Activated T-cell treated with anti-CD3 and anti-CD28 coated beads, Interleukin-2, amount 50 U/mL, for 4 hours (primary cell): ENCODE results near the gene GOLT1A. TPM values are rescaled to one million over a fixed set of nuclear protein-coding genes. Genes with fewer than 3 reads are reported as not detected.

Experiments
- ATAC-seq, 2 donors: fragments of 200-7000 bp; cut with Tn5 transposase; one replicate each; pipeline ENCODE4 v1.10.0; 2021
- DNase-seq: peaks from one replicate; pipeline ENCODE4 v3.0.0-alpha.2; 2020
- H3K27me3 Mint-ChIP-seq: one replicate; pipeline ENCODE4 v1.8.0; 2021; ENCODE audit warnings: low read depth, mixed read lengths
- H3K36me3 Mint-ChIP-seq: one replicate; pipeline ENCODE4 v1.8.0; 2022; ENCODE audit warnings: mixed read lengths; ENCODE audit not compliant: insufficient read depth
- H3K4me1 Mint-ChIP-seq: one replicate; pipeline ENCODE4 v1.8.0; 2021; ENCODE audit warnings: low read depth, mixed read lengths
- H3K4me3 Mint-ChIP-seq: one replicate; pipeline ENCODE4 v1.8.0; 2021; ENCODE audit warnings: mild to moderate bottlenecking, moderate library complexity, mixed read lengths
- H3K9me3 Mint-ChIP-seq: one replicate; pipeline ENCODE4 v1.8.0; 2021; ENCODE audit warnings: mixed read lengths
- total RNA-seq, 3 donors: library from RNA; stranded (reverse); gene quantifications; one replicate each; pipeline ENCODE4 v1.2.1, GENCODE V29; 2021

GOLT1A gene, protein sequence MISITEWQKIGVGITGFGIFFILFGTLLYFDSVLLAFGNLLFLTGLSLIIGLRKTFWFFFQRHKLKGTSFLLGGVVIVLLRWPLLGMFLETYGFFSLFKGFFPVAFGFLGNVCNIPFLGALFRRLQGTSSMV
- not detected for total RNA-seq

DNA sequence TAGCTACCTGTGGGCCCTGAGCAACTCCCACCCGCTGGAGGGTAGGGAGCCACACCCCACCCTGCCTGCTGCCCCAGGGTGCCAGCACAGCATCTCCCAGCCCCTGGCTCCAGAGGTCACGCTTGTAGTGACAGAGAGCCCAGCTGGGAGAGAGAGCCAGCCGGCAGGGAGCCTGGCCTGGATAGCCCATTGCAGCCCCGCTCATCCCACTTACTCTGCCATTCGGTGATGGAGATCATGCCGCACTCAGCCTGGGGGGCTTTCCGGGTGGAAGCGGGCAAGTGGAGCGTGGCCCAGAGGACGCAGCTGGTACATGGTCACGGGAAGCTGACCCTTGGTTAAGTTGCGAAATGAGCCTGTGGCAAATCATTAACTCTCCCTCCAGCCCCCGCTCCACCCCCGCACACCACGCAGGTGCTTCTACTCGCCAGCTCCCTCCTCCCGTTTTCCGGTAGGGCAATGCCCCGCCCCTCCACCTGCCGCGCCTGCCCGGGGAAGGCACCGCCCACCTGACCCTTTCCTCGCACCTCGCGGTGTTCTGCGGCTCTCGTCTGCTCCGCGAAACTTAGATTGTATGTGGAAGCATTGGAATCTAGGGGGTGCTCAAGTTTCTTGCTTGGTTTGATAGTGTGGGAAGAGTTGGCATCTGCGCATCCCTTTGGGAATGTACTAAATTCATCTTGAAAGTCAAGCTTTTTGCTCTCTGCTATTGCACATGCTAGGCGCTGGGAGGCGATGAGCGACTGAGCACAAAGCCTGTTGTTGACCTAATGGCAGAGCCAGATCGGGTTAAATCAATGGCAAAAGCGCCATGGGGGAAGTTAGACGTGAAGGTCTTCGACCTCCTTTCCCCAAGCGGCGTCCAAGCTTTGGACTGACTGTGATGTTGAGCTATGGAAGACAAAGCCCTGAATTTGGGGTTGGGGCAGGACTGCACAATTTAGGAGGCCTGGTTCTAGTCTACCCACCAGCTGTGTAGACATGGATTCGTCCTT lies at the start of gene GOLT1A:
Gene GOLT1A, minus strand, starts transcription at position 321 of the 995 bp plus-strand sequence. Its CDS starts 82 bp downstream, at position 239.
- Mint-ChIP-seq H3K4me1 (peaks cover 4% of the 10 kb centered on the region), H3K4me3 (peak within 1 kb of the TSS; percentile 33), H3K36me3 (no peaks in the 10 kb centered on the region), H3K27me3 (peaks cover 8% of the 10 kb centered on the region), H3K9me3 (no peaks in the 10 kb centered on the region)
- ATAC-seq (peak; percentile 67 to 74), DNase-seq (peak; percentile 40)

DNA sequence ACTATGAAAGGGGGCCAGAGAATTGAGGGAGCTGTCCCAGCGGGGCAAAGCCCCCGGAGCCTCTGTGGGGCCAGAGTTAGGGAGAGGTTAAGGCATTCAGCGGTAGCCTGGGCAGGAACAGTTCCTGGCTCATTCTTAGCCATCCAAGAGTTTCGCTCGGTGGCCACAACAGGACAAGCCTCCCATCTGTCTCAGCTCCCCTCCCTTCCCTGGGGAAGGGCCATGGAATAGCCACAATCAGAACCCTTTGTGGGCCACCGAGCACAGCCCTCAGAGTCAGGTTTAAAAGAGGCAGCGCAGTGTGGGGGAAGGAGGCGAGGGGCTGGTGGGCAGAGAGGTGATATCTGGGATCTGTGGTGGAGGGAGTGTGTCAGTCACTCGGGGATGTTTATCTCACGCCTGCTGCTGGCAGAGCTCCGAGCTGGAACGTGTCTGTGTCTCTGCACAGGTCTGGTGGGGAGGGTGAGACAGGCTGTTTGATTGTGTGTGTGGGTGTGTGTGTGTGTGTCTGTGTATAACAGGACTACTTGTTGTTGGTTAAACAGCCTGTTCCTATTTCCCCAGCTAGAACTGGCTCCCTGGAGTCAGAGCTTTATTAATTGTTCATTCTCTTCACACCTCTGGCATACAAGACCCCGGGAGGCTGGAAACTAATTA lies 49.6 kb upstream of the GOLT1A start:
- no peaks in the 10 kb centered on the region for H3K36me3 Mint-ChIP-seq
- no peak overlapping the region for H3K4me3 Mint-ChIP-seq
- DNase-seq = no peak
- H3K27me3 Mint-ChIP-seq = no peaks in the 10 kb centered on the region
- no peaks in the 10 kb centered on the region for H3K9me3 Mint-ChIP-seq
- no peaks in the 10 kb centered on the region for H3K4me1 Mint-ChIP-seq
- ATAC-seq = no peak

- ATAC-seq = no peak
- H3K4me3 Mint-ChIP-seq = no peak overlapping the region
- no peaks in the 10 kb centered on the region for H3K27me3 Mint-ChIP-seq
- no peaks in the 10 kb centered on the region for H3K36me3 Mint-ChIP-seq
- no peaks in the 10 kb centered on the region for H3K4me1 Mint-ChIP-seq
- no peak for DNase-seq
- no peaks in the 10 kb centered on the region for H3K9me3 Mint-ChIP-seq
Measured at GRCh38 chr1:204262506-204263253, 48.9 kb upstream of the GOLT1A start.

DNA sequence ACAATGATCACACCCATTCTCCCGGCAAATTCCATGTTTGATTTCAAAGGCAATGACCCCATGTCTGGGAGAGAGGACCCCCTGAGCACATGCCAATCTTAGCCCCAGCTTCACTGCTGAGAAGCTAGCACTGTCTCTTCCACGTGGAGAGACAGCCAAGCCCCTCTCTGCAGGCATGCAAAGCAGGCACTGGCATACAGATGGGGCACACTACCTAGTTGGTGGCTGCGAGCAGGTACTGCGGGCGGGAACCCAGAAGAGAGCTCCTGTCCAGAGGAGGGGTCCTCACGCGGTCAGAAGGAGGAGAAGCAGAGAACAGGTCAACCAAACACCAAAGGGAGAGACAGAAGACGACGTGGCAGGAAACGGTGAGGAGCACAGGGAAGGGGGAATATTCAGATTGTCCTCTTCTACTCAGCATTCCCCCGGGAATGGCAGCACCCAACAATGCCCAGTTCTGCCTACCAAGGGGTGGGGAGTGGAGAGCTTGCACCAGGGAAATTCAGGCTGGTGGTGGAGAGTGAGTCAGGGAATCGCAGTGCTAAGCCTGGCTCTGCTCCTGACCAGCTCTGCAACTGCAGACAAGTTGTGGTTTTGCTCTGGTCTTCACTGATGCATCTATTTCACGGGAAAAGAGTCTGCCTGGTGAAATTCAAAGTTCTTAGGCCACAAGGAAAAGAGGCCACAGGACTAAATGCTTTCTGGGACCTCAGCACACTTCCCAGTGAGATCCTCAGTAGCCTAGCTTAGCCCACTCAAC lies 48.1 kb upstream of the GOLT1A start:
- no peak for ATAC-seq
- no peaks in the 10 kb centered on the region for H3K4me1 Mint-ChIP-seq
- DNase-seq = no peak
- H3K9me3 Mint-ChIP-seq = no peaks in the 10 kb centered on the region
- no peak overlapping the region for H3K4me3 Mint-ChIP-seq
- H3K36me3 Mint-ChIP-seq = no peaks in the 10 kb centered on the region
- H3K27me3 Mint-ChIP-seq = no peaks in the 10 kb centered on the region

DNA sequence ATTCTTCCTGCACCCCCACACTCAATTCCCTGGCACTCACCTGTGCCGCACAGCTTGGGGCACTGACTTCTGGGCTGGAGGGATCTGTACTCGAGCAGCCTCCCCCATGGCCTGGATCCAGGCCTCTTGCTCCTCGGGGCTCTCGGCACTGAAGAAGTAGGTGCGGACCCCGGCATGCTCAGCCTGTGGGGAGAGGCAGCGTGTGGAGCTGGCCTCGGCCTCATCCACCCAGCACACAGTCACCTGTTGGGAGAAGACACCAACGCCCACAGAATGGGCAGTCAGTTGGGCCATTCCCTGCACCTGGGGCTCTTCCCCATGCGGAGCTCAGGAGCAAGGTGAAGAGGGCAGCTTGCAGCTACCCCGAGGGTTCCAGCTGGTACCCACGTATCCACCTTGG lies 47.5 kb upstream of the GOLT1A start:
- no peak for ATAC-seq
- Mint-ChIP-seq H3K27me3 (no peaks in the 10 kb centered on the region), H3K4me1 (no peaks in the 10 kb centered on the region), H3K36me3 (no peaks in the 10 kb centered on the region), H3K4me3 (no peak overlapping the region), H3K9me3 (no peaks in the 10 kb centered on the region)
- no peak for DNase-seq

- H3K4me1 Mint-ChIP-seq = no peaks in the 10 kb centered on the region
- DNase-seq = no peak
- H3K27me3 Mint-ChIP-seq = no peaks in the 10 kb centered on the region
- H3K4me3 Mint-ChIP-seq = no peak overlapping the region
- H3K36me3 Mint-ChIP-seq = no peaks in the 10 kb centered on the region
- ATAC-seq = no peak
- H3K9me3 Mint-ChIP-seq = no peaks in the 10 kb centered on the region
Measured at GRCh38 chr1:204260601-204261197, 46.9 kb upstream of the GOLT1A start.

DNA sequence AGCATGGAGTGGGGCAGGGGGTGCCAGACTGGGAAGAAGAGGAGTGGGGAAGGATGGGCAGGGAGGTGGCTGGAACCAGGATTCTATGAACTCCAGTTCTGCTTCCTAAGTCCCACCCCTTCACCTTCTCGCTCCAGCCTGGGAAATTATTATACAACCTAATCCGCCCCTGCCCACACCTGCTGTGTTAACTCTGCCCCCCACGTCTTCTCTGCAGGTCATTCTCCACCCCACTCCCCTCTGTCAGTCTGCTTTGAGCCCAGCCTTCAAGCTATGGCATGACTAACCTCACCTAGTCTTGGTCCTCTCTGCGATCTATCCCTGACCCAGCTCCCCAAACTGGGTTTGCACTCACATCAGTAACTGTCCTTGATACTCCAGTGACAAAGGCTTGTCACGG lies 46.0 kb upstream of the GOLT1A start:
- ATAC-seq (no peak), DNase-seq (no peak)
- H3K4me3 Mint-ChIP-seq = no peak overlapping the region
- H3K9me3 Mint-ChIP-seq = no peaks in the 10 kb centered on the region
- no peaks in the 10 kb centered on the region for H3K36me3 Mint-ChIP-seq
- H3K4me1 Mint-ChIP-seq = no peaks in the 10 kb centered on the region
- H3K27me3 Mint-ChIP-seq = no peaks in the 10 kb centered on the region

DNA sequence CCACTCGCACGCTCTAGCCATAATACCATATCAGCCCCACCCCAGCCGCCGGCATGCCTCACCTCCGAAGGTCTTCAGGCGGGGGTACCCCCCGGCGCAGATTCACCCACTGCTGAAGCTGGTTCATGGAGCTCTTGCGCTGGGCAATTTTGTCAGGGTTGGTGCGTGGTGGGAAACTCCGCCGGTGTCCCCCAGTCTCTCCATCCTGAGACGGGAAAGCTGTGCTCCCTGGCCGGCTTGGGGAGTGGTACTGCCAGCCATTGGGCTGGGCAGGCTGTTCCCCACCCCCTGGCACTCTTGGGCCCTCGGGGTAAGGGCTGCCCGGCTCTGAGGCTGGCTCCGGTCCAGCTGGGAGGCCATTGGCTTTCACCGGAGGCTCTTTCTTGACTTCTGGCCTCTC lies 45.4 kb upstream of the GOLT1A start:
- no peaks in the 10 kb centered on the region for H3K27me3 Mint-ChIP-seq
- DNase-seq (no peak), ATAC-seq (no peak)
- no peaks in the 10 kb centered on the region for H3K9me3 Mint-ChIP-seq
- no peaks in the 10 kb centered on the region for H3K36me3 Mint-ChIP-seq
- no peaks in the 10 kb centered on the region for H3K4me1 Mint-ChIP-seq
- H3K4me3 Mint-ChIP-seq = no peak overlapping the region

DNA sequence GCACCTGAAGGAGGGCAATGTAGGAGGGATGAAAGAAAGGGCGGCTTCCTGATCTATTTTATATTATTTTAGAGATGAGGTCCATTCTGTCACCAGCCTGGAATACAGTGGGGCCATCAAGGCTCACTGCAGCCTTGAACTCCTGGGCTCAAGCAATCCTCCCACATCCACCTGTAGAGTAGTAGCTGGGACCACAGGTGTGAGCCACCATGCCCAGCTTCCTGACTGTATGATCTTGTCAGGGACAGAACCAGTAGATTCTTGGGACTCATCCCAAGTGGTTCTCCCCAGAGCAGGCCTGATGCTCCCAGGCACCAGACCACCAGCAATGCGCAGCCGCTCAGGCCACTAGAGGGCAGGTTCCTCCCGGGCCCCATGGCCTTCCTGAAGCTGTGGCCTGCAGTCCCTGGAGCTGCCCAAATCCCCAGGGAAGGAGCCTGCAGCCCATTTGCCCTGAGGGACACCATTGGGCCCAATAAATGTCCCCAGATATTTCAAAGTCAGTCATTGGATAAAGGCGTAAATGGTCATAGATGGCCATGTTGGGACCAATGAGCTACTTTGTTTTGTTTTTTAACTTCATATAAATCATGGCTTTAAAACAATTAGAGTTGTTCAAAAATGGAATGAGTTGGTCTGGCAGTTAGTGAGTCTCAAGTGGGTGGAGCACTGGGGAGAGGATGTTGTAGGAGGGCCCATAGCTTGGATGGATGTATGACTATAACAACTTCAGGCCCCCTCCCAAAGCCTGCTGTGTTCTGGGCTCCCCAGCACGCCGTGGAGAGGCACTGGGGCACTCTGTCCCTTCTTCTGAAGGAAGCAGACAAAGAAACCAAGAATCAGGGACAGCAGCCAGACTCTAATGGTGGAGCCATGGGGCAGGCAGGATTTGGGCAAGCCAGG lies 44.7 kb upstream of the GOLT1A start:
- Mint-ChIP-seq H3K4me1 (no peaks in the 10 kb centered on the region), H3K4me3 (no peak overlapping the region), H3K27me3 (no peaks in the 10 kb centered on the region), H3K9me3 (no peaks in the 10 kb centered on the region), H3K36me3 (no peaks in the 10 kb centered on the region)
- DNase-seq (no peak), ATAC-seq (peak in 1 of 2 donors; percentile 39)

DNA sequence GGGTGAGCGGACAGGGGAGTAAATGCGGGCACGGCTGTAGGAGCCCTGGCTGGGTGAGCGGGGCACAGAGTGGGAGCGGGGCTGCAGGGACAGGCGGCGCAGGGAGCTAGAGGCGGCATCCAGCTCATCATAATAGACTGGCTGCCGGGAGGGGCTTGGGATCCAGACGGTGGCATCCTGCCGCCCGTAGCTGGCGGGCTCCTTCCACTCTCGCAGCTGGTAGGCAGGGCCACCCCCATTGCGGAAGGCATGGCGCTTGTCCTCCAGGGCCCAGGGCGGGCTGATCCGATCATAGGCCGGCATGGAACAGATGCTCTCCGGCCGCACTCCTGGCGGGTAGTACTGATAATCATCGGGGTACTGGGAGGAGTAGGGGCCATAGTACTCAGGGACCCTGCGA lies 43.7 kb upstream of the GOLT1A start:
- no peaks in the 10 kb centered on the region for H3K9me3 Mint-ChIP-seq
- H3K27me3 Mint-ChIP-seq = no peaks in the 10 kb centered on the region
- no peak overlapping the region for H3K4me3 Mint-ChIP-seq
- H3K4me1 Mint-ChIP-seq = no peaks in the 10 kb centered on the region
- ATAC-seq (no peak), DNase-seq (no peak)
- H3K36me3 Mint-ChIP-seq = no peaks in the 10 kb centered on the region

DNA sequence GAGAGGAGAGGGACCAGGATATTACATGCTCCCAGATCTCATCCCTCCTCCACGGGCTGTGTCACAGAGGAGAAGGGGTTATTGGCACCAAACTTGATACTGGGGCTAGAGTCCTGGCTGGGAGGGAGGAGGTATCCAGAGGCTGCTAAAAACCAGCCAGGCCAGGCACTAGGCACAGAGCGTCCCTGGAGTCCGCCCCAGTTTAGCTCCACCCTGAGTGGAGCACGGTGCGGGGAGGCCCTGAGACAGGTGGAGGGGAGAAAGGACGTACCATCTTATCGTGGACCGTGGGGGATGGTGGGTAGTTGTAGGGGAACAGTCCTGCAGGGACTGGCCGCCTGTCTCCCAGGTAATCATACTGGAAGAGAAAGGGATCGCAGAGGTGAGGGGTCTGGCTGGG lies 42.7 kb upstream of the GOLT1A start:
- no peaks in the 10 kb centered on the region for H3K36me3 Mint-ChIP-seq
- no peak for DNase-seq
- H3K4me1 Mint-ChIP-seq = no peaks in the 10 kb centered on the region
- H3K4me3 Mint-ChIP-seq = no peak overlapping the region
- no peak for ATAC-seq
- no peaks in the 10 kb centered on the region for H3K9me3 Mint-ChIP-seq
- no peaks in the 10 kb centered on the region for H3K27me3 Mint-ChIP-seq

GRCh38 chr1:204255966-204256365 lies 42.2 kb upstream of the GOLT1A start:
- H3K36me3 Mint-ChIP-seq = no peaks in the 10 kb centered on the region
- DNase-seq (no peak), ATAC-seq (no peak)
- no peaks in the 10 kb centered on the region for H3K9me3 Mint-ChIP-seq
- H3K27me3 Mint-ChIP-seq = no peaks in the 10 kb centered on the region
- no peak overlapping the region for H3K4me3 Mint-ChIP-seq
- H3K4me1 Mint-ChIP-seq = no peaks in the 10 kb centered on the region

- no peaks in the 10 kb centered on the region for H3K36me3 Mint-ChIP-seq
- no peak overlapping the region for H3K4me3 Mint-ChIP-seq
- no peaks in the 10 kb centered on the region for H3K27me3 Mint-ChIP-seq
- DNase-seq = no peak
- H3K4me1 Mint-ChIP-seq = no peaks in the 10 kb centered on the region
- no peaks in the 10 kb centered on the region for H3K9me3 Mint-ChIP-seq
- ATAC-seq = no peak
Measured at GRCh38 chr1:204255225-204255624, 41.4 kb upstream of the GOLT1A start.
